GM12873 (cell line): Measurements from ENCODE around the gene ANXA9.
A peak's percentile ranks its signal among the peaks of the same experiment; 100 is the strongest.

ENCODE experiments used
- TF ChIP-seq, protein P1 (sequence below): IDR thresholded peaks from 2 replicates; pipeline ENCODE4 v1.5.1; 2012; ENCODE audit warnings: low read depth, mild to moderate bottlenecking, moderate library complexity, low read length, control low read depth; ENCODE audit not compliant: insufficient read depth; ENCODE audit errors: missing control alignments

The ANXA9 gene

DNA sequence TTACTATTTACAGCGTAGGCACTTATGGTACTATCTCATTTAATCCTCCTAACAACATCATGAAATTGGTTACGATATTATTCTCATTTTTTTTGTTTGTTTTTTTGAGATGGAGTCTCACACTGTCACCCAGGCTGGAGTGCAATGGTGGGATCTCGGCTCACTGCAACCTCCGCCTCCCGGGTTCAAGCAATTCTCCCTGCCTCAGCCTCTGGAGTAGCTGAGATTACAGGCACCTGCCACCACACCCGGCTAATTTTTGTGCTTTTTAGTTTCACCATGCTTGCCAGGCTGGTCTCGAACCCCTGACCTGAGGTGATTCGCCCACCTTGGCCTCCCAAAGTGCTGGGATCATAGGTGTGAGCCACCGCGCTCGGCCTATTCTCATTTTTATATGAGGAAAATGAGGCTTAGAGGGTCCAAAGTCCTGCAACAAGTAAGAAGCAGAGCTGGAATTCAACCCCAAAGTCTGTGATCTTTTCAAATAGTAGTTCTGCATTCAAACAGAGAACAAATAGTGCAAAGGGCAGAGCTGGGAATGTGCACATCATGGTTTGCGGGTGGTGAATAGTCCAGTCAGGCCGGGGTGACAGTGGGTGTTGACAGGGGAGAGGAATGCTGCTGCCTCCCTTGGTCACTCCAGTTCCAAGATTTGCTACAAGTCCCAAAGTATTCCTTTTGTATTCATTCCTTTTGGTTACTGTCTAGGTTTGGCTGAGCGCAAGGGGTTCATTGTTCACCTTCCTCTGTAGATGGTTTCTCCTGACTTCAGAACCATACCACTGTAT, 30.8 kb downstream of the ANXA9 start:
- TF ChIP-seq, protein P1, sequence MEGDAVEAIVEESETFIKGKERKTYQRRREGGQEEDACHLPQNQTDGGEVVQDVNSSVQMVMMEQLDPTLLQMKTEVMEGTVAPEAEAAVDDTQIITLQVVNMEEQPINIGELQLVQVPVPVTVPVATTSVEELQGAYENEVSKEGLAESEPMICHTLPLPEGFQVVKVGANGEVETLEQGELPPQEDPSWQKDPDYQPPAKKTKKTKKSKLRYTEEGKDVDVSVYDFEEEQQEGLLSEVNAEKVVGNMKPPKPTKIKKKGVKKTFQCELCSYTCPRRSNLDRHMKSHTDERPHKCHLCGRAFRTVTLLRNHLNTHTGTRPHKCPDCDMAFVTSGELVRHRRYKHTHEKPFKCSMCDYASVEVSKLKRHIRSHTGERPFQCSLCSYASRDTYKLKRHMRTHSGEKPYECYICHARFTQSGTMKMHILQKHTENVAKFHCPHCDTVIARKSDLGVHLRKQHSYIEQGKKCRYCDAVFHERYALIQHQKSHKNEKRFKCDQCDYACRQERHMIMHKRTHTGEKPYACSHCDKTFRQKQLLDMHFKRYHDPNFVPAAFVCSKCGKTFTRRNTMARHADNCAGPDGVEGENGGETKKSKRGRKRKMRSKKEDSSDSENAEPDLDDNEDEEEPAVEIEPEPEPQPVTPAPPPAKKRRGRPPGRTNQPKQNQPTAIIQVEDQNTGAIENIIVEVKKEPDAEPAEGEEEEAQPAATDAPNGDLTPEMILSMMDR, result no peak

DNA sequence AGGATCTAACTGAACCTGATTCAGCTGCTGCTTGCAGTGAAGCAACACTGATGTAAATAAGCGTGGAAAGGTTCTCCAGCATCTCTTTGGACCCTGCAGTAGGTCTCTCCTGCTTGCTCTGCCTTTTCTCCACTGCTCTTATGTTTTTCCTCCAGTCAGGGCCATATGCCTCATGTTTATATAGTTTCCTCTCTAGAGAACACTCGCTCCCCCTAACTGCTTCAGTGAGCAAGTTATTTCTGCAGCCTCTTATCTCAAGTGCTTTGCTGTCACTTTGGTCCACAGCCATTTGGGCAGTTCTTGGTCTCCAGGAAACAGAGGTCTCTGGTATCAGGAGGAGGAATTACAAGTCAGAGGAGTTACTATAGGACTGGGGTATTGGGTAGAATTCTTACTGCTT, 31.4 kb downstream of the ANXA9 start:
- TF ChIP-seq, protein P1, result no peak

DNA sequence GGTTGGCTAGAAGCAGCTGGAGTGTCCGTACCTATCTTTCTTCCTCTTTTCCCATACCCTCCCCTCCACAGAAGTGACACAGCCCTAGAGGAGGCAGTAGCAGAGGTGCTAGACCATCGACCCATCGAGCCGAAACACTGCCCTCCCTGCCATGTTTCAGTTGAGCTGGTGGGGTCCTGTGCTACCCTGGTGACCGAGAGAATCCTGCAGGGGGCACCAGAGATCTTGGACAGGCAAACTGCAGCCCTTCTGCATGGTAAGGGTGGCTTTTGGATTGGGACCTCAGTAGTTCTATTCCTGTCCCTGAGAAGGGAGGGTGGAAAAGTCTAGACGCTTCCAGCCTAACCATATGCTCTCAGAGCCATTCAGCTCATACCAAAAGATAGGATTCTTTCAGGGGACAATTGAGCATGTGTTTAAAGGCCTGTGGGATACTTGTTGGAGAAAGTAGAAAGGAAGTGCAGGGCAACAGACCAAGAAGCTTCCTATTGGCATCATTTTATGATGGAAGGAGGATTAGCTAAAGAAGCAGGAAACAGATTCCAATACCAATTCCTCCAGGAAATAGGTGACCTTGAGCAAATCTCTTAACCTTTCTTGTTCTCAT, 42.6 kb downstream of the ANXA9 start:
- TF ChIP-seq, protein P1, result peak; percentile 87

DNA sequence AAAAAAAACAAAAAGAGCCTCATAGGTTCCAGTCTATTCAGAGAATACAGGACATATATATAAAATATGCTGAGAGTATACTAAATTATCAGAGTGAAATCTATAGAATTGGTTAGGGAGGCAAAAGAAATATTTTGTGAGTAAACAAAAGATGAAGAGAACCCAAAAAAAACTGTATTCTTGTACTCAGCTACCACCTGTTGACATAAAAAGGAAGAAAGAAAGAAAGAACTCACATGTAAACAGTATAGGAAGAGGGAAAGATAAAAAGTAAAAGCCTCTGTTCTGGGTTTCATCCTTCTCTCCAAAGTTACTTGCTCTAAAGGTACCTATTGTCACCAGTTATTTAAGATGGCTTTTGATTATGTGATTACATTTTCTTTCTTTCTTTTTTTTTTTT, 44.4 kb downstream of the ANXA9 start:
- TF ChIP-seq, protein P1, result no peak

DNA sequence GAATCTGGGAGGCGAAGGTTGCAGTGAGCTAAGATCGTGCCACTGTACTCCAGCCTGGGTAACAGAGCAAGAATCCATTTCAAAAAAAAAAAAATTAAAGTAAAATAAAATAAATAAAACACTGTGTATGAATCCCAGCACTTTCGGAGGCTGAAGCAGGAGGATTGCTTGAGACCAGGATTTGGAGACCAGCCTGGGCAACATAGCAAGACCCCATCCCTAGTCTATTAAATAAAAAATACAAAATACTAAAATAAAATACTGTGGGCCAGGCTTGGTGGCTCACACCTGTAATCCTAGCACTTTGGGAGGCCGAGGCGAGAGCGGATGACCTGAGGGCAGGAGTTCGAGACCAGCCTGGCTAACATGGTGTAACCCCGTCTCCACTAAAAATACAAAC, 50.1 kb downstream of the ANXA9 start:
- TF ChIP-seq, protein P1, result no peak

DNA sequence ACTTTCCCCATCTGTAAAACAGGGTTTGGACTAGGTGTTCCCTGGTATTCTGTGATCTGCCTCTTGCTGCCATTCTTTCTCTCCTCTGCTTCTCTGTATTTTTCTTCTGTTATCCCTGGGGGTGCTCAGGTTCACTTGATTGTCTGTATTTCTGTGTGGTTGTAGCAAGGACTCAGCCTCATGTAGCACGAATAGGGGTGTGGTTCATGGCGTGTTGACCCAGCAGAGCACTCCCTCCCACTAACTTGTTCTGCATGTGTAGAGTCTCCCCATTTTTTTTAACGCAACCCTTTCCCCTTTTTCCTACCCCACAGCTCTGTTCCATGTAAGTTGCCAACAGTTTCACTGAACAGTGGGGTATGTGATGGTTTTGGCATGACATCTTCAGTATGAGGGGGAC, 53.1 kb downstream of the ANXA9 start:
- TF ChIP-seq, protein P1, result no peak

DNA sequence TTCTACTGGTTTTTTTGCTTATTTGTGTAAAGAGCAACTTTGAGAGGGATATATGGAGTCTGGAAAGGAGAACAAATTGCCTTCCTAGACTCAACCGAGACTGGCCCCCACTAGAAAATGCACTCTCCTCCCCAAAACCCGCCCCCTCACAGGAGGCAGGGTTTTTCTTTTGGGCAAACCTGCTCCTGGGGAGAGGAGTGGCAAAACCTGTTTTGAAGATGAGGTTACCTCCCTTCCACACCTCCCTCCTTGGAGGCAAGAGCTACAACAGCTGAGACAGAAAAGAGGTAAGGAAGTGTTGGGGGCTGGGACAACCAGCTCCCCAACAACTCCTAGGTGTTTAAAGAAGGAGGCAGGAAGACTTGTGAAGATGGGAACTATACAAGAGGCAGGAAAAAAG, 54.3 kb downstream of the ANXA9 start, which contains the start of gene BNIPL:
TSS of gene BNIPL (plus strand) at position 231 of the 400 bp plus-strand sequence. CDS start at position 371, 140 bp downstream.
- TF ChIP-seq, protein P1, result no peak
